HG02763 (cell line): ENCODE data around the gene DNM2.
"Not testable (repeated sequence)": the region's sequence is repeated elsewhere in the genome, so short reads cannot be mapped to it uniquely, and the experiment has no call there.

Experiments used
- ATAC-seq: cut with Tn5 transposase; IDR thresholded peaks from one replicate; pipeline ENCODE4 v1.9.1; 2021; ENCODE audit warnings: mild to moderate bottlenecking, moderate library complexity; ENCODE audit not compliant: unreplicated experiment

The DNM2 gene

GRCh38 chr19:10830931-10831779, 113.3 kb downstream of the DNM2 start:
- no peak for ATAC-seq

DNA sequence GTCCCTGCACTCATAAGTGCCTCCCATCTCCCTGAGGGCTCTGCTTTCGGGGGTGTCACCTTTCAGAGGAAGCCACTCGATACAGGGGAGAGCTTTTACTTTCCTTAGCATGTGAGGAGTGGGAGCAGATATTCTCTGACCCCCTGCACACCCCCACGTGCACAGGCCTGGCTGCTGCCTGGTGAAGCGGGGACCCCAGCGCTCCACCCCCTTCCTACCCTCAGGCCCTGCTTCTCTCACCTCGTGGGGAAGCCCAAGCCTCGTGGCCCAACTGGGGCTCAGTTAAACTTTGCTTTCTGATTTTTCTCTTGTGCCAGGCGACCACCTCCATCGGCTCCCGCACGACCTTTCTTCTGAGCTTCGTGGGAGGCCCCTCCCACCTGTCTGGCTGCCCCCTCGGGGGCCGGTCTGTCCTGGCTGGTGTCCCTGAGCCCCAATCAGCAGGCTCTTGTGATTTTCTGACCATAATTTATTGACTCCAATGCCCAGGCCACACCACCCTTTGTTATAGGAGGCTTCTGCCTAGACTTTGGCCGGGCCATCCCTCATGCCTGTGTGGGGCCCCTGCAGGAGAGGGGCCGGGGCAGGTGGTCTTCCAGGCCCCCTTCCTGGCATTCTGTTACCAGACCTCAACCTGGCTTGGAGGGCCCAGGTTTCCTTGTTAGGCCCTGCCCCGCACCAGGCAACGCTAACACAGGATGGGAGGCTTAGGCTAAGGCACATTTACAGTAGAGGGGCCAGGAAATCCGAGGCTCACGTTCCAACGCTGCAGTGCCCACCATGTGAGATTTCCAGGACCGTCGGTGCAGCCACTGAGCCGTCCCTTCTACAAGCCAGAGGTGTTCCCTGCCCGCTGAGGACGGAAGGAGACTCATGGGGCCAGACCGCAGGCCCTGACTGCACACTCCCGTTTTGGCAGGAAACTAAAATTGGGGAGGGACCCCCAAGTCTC, 114.4 kb downstream of the DNM2 start:
- ATAC-seq, result no peak

GRCh38 chr19:10832939-10833296, 115.0 kb downstream of the DNM2 start:
- no peak for ATAC-seq

- no peak for ATAC-seq
Measured at GRCh38 chr19:10835089-10835753, 117.3 kb downstream of the DNM2 start.

DNA sequence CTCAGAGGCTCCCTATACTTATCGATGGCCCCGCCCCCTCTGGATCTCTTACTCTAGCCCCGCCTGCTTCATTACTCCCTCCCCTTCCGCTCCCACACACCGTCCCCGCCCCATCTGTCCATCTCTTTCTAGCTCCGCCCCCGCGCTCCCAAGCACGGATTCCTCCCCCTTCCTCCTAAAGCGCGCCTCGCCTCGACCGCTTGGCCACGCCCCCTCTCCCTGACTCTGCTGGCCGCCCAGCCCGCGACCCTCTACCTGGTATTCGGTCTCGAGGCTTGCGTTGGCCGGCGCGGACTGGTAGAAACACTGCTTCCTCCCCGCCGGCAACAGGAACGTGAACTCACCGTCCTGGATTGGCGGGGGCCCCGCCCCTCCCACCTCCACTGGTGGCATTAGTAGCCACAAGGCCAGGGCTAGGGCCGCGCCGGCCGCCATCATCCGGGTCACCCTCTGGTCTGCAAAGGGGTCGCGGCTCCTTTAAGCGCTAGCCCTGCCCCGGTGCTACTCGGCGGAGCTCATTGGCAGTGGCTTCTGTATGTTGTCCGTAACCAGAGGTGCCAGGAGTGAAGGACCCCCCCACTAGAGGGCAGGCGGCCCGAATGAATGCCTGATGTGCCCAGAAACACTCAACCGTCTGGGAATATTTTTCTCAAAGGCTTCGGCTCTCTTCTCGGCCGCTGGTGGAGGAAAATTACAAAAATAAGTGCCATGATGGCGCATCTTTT, 118.0 kb downstream of the DNM2 start, which contains the start of gene TMED1:
Gene TMED1, minus strand, starts transcription at position 459 of the 725 bp plus-strand sequence. Its CDS starts 21 bp downstream, at position 438.
- peak; percentile 71 for ATAC-seq

GRCh38 chr19:10836479-10837330, 118.8 kb downstream of the DNM2 start:
- ATAC-seq, result no peak

- ATAC-seq, result not testable (repeated sequence)
Measured at GRCh38 chr19:10837649-10838048, 119.8 kb downstream of the DNM2 start.

DNA sequence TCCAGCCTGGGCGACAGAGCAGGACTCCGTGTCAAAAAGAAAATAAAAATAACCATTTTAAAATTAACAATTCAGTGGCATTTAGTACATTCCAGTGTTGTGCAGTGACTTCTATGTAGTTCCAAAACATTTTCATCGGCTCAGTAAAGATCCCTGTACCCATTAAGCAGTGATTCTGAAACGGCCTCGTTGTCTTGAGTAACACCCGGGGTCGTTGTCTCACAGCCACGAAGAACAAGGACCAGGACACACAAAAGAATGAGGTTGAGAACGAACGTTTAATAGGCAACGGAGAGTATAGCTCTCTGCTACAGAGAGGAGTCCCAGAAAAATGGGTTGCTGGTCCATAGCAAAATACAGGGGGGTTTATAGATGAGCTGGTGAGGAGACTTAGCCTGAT, 120.5 kb downstream of the DNM2 start:
- ATAC-seq, result no peak

- ATAC-seq, result no peak
Measured at GRCh38 chr19:10839114-10840050, 121.5 kb downstream of the DNM2 start.

GRCh38 chr19:10842788-10843187, 124.9 kb downstream of the DNM2 start:
- ATAC-seq, result no peak

- ATAC-seq, result no peak
Measured at GRCh38 chr19:10846500-10847202, 128.8 kb downstream of the DNM2 start.

GRCh38 chr19:10848230-10848856, 130.5 kb downstream of the DNM2 start, which contains the start of gene C19orf38:
C19orf38 (plus strand) TSS chr19:10848415; CDS start chr19:10848509, 94 bp downstream.
- ATAC-seq, result no peak

- ATAC-seq, result no peak
Measured at GRCh38 chr19:10850631-10851030, 132.8 kb downstream of the DNM2 start.

- no peak for ATAC-seq
Measured at GRCh38 chr19:10852098-10852800, 134.4 kb downstream of the DNM2 start.

DNA sequence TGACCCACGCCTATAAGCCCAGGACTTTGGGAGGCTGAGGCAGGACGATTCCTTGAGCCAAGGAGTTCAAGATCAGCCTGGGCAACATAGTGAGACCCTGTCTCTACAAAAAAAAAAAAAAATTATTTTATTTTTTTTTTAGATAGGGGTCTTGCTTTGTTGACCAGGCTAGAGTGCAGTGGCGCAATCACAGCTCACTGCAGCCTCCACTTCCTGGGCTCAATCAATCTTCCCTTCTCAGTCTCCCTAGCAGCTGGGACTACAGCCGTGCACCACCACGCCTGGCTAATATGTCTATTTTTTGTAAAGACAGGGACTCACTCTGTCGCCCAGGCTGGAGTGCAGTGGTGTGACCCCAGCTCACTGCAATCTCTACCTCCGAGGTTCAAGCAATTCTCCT, 135.1 kb downstream of the DNM2 start:
- ATAC-seq, result no peak

GRCh38 chr19:10854350-10855089, 136.6 kb downstream of the DNM2 start:
- no peak for ATAC-seq
